ENCODE data around the gene ELMO1. TPM values are rescaled to one million over a fixed set of nuclear protein-coding genes. Genes with fewer than 3 reads are reported as not detected.

The ELMO1 gene
- total and polyA plus RNA-seq, 2 of the 13 experiments (the other 11 are each of a cell fraction or from before 2014, with no cell fraction given), result 0.11 to 0.17 TPM

DNA sequence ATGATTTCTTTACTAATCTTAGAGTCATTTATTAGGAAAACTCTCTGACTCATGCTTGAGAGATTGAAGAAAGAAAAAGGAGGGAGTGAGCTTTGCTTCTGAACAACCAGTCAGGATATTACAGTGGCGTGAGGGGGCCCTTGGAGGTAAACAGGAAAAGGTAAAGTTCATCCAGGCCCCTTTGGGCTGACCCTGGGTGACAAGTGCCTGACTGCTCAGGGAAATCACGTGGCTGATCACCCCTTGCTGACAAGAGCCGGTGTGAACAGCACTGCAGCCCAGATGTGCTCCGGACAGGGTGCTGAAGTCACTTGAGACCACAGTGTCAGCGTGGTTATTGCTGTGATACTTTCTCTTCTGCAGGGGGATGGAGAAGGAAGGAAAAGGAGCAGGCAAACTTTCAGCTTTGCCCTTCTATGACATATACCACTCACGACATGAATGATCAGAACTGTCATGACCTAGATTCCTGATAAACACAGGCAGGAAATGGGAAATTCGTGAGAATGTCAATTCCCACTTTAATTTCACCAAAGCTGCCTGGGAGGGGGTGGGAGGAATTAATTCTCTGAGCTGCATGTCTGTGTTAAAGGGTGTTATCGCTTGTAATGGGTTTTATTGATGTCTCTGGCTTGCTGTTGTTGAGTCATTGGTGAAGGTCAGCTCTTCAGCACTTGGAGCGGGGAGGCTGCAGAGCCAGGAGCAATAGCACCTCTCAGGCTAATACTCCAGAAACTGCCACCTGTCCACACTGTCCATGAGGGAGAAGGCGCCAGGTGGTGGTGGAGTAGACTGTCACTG is 584.6 kb downstream of the ELMO1 start (continued):
- no peak for TF ChIP-seq KAT2B (IDR thresholded peaks at IDR 0.05; ENCODE audit: borderline replicate concordance, low read depth, low read length)
- TF ChIP-seq, protein P1, sequence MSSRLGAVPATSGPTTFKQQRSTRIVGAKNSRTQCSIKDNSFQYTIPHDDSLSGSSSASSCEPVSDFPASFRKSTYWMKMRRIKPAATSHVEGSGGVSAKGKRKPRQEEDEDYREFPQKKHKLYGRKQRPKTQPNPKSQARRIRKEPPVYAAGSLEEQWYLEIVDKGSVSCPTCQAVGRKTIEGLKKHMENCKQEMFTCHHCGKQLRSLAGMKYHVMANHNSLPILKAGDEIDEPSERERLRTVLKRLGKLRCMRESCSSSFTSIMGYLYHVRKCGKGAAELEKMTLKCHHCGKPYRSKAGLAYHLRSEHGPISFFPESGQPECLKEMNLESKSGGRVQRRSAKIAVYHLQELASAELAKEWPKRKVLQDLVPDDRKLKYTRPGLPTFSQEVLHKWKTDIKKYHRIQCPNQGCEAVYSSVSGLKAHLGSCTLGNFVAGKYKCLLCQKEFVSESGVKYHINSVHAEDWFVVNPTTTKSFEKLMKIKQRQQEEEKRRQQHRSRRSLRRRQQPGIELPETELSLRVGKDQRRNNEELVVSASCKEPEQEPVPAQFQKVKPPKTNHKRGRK (CRISPR knock-in tag; IDR thresholded peaks at IDR 0.05), result no peak
- no peak for TF ChIP-seq ZNF703 (CRISPR knock-in tag; IDR thresholded peaks at IDR 0.05; ENCODE audit: borderline replicate concordance)
- TF ChIP-seq, protein P2, sequence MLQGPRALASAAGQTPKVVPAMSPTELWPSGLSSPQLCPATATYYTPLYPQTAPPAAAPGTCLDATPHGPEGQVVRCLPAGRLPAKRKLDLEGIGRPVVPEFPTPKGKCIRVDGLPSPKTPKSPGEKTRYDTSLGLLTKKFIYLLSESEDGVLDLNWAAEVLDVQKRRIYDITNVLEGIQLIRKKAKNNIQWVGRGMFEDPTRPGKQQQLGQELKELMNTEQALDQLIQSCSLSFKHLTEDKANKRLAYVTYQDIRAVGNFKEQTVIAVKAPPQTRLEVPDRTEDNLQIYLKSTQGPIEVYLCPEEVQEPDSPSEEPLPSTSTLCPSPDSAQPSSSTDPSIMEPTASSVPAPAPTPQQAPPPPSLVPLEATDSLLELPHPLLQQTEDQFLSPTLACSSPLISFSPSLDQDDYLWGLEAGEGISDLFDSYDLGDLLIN (CRISPR knock-in tag; IDR thresholded peaks at IDR 0.05; ENCODE audit: borderline replicate concordance), result peak; percentile 32; the same call in 1 of the 2 replicates
- peak; percentile 75 for TF ChIP-seq ASH2L (IDR thresholded peaks at IDR 0.05; ENCODE audit: insufficient read length, low read depth, low read length)
- TF ChIP-seq SNAPC2 (CRISPR knock-in tag; IDR thresholded peaks at IDR 0.05), result peak; percentile 87
- TF ChIP-seq SMAD1 (CRISPR knock-in tag; IDR thresholded peaks at IDR 0.05; ENCODE audit: borderline replicate concordance, low read depth), result no peak; the same call in 1 of the 2 replicates
- no peak for TF ChIP-seq ZNF619 (CRISPR knock-in tag; IDR thresholded peaks at IDR 0.05)
- peak; percentile 96 for TF ChIP-seq BRCA1 (CRISPR knock-in tag; IDR thresholded peaks at IDR 0.05)
- TF ChIP-seq GATAD2A (CRISPR knock-in tag; IDR thresholded peaks at IDR 0.05), result peak; percentile 92
- TF ChIP-seq, protein P3, sequence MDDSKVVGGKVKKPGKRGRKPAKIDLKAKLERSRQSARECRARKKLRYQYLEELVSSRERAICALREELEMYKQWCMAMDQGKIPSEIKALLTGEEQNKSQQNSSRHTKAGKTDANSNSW (CRISPR knock-in tag; IDR thresholded peaks at IDR 0.05; ENCODE audit: borderline replicate concordance), result no peak
- TF ChIP-seq ARNT (IDR thresholded peaks at IDR 0.05), result no peak
- TF ChIP-seq, protein P4, sequence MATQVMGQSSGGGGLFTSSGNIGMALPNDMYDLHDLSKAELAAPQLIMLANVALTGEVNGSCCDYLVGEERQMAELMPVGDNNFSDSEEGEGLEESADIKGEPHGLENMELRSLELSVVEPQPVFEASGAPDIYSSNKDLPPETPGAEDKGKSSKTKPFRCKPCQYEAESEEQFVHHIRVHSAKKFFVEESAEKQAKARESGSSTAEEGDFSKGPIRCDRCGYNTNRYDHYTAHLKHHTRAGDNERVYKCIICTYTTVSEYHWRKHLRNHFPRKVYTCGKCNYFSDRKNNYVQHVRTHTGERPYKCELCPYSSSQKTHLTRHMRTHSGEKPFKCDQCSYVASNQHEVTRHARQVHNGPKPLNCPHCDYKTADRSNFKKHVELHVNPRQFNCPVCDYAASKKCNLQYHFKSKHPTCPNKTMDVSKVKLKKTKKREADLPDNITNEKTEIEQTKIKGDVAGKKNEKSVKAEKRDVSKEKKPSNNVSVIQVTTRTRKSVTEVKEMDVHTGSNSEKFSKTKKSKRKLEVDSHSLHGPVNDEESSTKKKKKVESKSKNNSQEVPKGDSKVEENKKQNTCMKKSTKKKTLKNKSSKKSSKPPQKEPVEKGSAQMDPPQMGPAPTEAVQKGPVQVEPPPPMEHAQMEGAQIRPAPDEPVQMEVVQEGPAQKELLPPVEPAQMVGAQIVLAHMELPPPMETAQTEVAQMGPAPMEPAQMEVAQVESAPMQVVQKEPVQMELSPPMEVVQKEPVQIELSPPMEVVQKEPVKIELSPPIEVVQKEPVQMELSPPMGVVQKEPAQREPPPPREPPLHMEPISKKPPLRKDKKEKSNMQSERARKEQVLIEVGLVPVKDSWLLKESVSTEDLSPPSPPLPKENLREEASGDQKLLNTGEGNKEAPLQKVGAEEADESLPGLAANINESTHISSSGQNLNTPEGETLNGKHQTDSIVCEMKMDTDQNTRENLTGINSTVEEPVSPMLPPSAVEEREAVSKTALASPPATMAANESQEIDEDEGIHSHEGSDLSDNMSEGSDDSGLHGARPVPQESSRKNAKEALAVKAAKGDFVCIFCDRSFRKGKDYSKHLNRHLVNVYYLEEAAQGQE (IDR thresholded peaks at IDR 0.05; ENCODE audit: borderline replicate concordance in 1 of 2, low read depth in 1 of 2, low read length in 2 of 2), result peak in 1 of 2 experiments; percentile 45; a peak in 1 of 4 replicates
- TF ChIP-seq, protein P5, sequence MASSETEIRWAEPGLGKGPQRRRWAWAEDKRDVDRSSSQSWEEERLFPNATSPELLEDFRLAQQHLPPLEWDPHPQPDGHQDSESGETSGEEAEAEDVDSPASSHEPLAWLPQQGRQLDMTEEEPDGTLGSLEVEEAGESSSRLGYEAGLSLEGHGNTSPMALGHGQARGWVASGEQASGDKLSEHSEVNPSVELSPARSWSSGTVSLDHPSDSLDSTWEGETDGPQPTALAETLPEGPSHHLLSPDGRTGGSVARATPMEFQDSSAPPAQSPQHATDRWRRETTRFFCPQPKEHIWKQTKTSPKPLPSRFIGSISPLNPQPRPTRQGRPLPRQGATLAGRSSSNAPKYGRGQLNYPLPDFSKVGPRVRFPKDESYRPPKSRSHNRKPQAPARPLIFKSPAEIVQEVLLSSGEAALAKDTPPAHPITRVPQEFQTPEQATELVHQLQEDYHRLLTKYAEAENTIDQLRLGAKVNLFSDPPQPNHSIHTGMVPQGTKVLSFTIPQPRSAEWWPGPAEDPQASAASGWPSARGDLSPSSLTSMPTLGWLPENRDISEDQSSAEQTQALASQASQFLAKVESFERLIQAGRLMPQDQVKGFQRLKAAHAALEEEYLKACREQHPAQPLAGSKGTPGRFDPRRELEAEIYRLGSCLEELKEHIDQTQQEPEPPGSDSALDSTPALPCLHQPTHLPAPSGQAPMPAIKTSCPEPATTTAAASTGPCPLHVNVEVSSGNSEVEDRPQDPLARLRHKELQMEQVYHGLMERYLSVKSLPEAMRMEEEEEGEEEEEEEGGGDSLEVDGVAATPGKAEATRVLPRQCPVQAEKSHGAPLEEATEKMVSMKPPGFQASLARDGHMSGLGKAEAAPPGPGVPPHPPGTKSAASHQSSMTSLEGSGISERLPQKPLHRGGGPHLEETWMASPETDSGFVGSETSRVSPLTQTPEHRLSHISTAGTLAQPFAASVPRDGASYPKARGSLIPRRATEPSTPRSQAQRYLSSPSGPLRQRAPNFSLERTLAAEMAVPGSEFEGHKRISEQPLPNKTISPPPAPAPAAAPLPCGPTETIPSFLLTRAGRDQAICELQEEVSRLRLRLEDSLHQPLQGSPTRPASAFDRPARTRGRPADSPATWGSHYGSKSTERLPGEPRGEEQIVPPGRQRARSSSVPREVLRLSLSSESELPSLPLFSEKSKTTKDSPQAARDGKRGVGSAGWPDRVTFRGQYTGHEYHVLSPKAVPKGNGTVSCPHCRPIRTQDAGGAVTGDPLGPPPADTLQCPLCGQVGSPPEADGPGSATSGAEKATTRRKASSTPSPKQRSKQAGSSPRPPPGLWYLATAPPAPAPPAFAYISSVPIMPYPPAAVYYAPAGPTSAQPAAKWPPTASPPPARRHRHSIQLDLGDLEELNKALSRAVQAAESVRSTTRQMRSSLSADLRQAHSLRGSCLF (CRISPR knock-in tag; IDR thresholded peaks at IDR 0.05; ENCODE audit: borderline replicate concordance), result no peak
- TF ChIP-seq ZFP62 (CRISPR knock-in tag; IDR thresholded peaks at IDR 0.05), result no peak
- TF ChIP-seq ZNF12 (CRISPR knock-in tag; IDR thresholded peaks at IDR 0.05), result no peak

Measured in HepG2 (cell line).